Measurements from ENCODE around the gene KCNA2.

Gene KCNA2

GRCh38 chr1:110628323-110629105 is 22.4 kb upstream of the KCNA2 start:
- Histone ChIP-seq H3F3A (ENCODE audit: control insufficient read depth, insufficient read depth) (no peaks in the 10 kb centered on the region), H3K27me3 (ENCODE audit: control insufficient read depth, low read length) (no peaks in the 10 kb centered on the region), H3K79me2 (ENCODE audit: control insufficient read depth, low read length) (no peaks in the 10 kb centered on the region), H3K36me3 (ENCODE audit: control insufficient read depth, low read length) (no peaks in the 10 kb centered on the region), H3K4me2 (ENCODE audit: low read length) (0 out of 2 replicates have a peak overlapping the region, but pooled peaks have one; percentile 7), H3K9me3 (ENCODE audit: control insufficient read depth, insufficient read depth, low read length) (no peaks in the 10 kb centered on the region), H3K27ac (ENCODE audit: low read depth, low read length) (no peak overlapping the region), H3K9me2 (replicated peaks; ENCODE audit: control insufficient read depth, low read length) (no peaks in the 10 kb centered on the region), H4K20me1 (ENCODE audit: control insufficient read depth, insufficient read depth, low read depth, low read length) (no peaks in the 10 kb centered on the region), H3K4me3 (ENCODE audit: low read length) (no peak overlapping the region), H3K4me1 (ENCODE audit: control insufficient read depth, low read length) (peaks cover 30% of the 10 kb centered on the region)
- TF ChIP-seq EZH2phosphoT487 (IDR thresholded peaks at IDR 0.05; ENCODE audit: borderline replicate concordance, low read length) = no peak
- no peak for TF ChIP-seq CTCF (IDR thresholded peaks at IDR 0.05; ENCODE audit: low read depth, low read length, poor library complexity, severe bottlenecking)

GRCh38 chr1:110627764-110628163 is 21.6 kb upstream of the KCNA2 start:
- H3K4me2 ChIP-seq (ENCODE audit: low read length) = 0 out of 2 replicates have a peak overlapping the region, but pooled peaks have one; percentile 7
- H3K36me3 ChIP-seq (ENCODE audit: control insufficient read depth, low read length) = no peaks in the 10 kb centered on the region
- no peaks in the 10 kb centered on the region for H3K27me3 ChIP-seq (ENCODE audit: control insufficient read depth, low read length)
- H3K9me3 ChIP-seq (ENCODE audit: control insufficient read depth, insufficient read depth, low read length) = no peaks in the 10 kb centered on the region
- no peaks in the 10 kb centered on the region for H3K79me2 ChIP-seq (ENCODE audit: control insufficient read depth, low read length)
- no peak for TF ChIP-seq CTCF (IDR thresholded peaks at IDR 0.05; ENCODE audit: low read depth, low read length, poor library complexity, severe bottlenecking)
- TF ChIP-seq EZH2phosphoT487 (IDR thresholded peaks at IDR 0.05; ENCODE audit: borderline replicate concordance, low read length) = no peak
- H3K4me1 ChIP-seq (ENCODE audit: control insufficient read depth, low read length) = peaks cover 30% of the 10 kb centered on the region
- no peak overlapping the region for H3K27ac ChIP-seq (ENCODE audit: low read depth, low read length)
- no peaks in the 10 kb centered on the region for H3K9me2 ChIP-seq (replicated peaks; ENCODE audit: control insufficient read depth, low read length)
- H3F3A ChIP-seq (ENCODE audit: control insufficient read depth, insufficient read depth) = no peaks in the 10 kb centered on the region
- H3K4me3 ChIP-seq (ENCODE audit: low read length) = no peak overlapping the region
- H4K20me1 ChIP-seq (ENCODE audit: control insufficient read depth, insufficient read depth, low read depth, low read length) = no peaks in the 10 kb centered on the region

- Histone ChIP-seq H3K4me1 (ENCODE audit: control insufficient read depth, low read length) (peaks cover 25% of the 10 kb centered on the region), H3K9me2 (replicated peaks; ENCODE audit: control insufficient read depth, low read length) (no peaks in the 10 kb centered on the region), H3K36me3 (ENCODE audit: control insufficient read depth, low read length) (no peaks in the 10 kb centered on the region), H3K9me3 (ENCODE audit: control insufficient read depth, insufficient read depth, low read length) (no peaks in the 10 kb centered on the region), H3K27ac (ENCODE audit: low read depth, low read length) (no peak overlapping the region), H3F3A (ENCODE audit: control insufficient read depth, insufficient read depth) (no peaks in the 10 kb centered on the region), H3K4me3 (ENCODE audit: low read length) (no peak overlapping the region), H4K20me1 (ENCODE audit: control insufficient read depth, insufficient read depth, low read depth, low read length) (no peaks in the 10 kb centered on the region), H3K79me2 (ENCODE audit: control insufficient read depth, low read length) (no peaks in the 10 kb centered on the region), H3K4me2 (ENCODE audit: low read length) (no peak overlapping the region), H3K27me3 (ENCODE audit: control insufficient read depth, low read length) (no peaks in the 10 kb centered on the region)
- no peak for TF ChIP-seq CTCF (IDR thresholded peaks at IDR 0.05; ENCODE audit: low read depth, low read length, poor library complexity, severe bottlenecking)
- no peak for TF ChIP-seq EZH2phosphoT487 (IDR thresholded peaks at IDR 0.05; ENCODE audit: borderline replicate concordance, low read length)
Observed at GRCh38 chr1:110626889-110627288, 20.7 kb upstream of the KCNA2 start.

Data from DOHH2 (cell line).